RCC 7860 (cell line): Measurements from ENCODE around the gene TRAPPC14.

Experiments used
- DNase-seq: peaks from one replicate; pipeline ENCODE4 v3.0.0-alpha.2; 2015; ENCODE audit warnings: low spot score
- FAIRE-seq: peaks from 2 replicates; lab custom pipeline; 2012; peaks lifted over from hg19 to GRCh38; lab: Jason Lieb, UNC

TRAPPC14 gene

DNA sequence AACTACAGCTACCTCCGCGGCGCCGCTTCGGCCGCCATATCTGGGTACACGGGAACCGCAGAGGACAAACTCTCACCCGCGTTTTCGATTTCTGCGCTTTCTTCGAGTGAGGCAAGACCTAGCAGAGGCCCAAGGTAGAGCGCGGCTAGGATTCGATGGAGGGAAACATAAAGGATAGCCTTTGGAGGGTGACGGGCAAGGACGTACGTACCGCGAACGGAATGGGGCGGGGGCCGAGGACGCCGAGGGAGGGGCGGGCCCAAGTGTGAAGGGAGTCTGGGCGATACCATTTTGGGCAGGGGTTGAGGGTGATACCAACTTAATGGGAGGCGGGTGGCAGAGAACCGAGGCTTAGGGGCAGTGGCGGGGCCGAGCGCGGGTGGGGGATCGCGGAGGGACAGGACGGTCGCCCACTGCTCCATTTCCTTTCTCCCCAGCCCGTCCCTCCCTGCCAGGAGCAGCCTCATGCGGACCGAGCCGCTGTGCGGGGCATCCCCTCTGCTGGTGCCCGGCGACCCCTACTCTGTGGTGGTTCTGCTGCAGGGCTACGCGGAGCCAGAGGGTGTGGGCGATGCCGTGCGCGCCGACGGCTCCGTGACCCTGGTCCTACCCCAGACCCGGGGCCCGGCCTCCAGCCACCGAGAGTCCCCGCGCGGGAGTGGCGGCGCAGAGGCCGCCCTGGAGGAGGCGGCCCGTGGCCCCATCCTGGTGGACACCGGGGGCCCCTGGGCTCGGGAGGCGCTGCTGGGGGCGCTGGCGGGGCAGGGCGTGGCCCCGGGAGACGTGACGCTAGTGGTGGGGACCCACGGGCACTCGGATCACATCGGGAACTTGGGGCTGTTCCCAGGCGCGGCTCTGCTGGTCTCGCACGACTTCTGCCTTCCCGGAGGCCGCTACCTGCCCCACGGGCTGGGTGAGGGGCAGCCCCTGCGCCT is 31.3 kb downstream of the TRAPPC14 start, which contains the start of gene MBLAC1:
TSS of gene MBLAC1 (plus strand) at position 37 of the 935 bp plus-strand sequence. CDS start at position 466, 429 bp downstream.
- FAIRE-seq (no peak), DNase-seq (peak; percentile 86)

- FAIRE-seq, result no peak
- DNase-seq, result no peak
Measured at GRCh38 chr7:100126239-100126930, 32.1 kb downstream of the TRAPPC14 start.

DNA sequence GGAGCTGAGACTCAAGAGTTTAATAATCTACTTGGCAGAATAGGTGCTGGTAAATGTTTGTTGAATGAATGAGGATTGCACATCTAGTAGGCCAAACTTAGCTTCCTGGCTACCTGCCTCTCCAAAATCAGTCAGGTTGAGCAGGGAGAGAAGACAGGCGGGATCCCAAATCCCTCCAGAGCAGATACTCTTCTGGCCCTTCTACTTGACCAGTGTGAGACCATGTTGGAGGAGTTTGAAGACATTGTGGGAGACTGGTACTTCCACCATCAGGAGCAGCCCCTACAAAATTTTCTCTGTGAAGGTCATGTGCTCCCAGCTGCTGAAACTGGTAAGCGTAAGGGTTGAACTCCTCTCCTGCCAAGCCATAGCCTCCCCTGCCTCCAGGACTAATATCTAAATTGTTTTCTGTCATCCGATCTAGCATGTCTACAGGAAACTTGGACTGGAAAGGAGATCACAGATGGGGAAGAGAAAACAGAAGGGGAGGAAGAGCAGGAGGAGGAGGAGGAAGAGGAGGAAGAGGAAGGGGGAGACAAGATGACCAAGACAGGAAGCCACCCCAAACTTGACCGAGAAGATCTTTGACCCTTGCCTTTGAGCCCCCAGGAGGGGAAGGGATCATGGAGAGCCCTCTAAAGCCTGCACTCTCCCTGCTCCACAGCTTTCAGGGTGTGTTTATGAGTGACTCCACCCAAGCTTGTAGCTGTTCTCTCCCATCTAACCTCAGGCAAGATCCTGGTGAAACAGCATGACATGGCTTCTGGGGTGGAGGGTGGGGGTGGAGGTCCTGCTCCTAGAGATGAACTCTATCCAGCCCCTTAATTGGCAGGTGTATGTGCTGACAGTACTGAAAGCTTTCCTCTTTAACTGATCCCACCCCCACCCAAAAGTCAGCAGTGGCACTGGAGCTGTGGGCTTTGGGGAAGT is 34.0 kb downstream of the TRAPPC14 start:
- DNase-seq (no peak), FAIRE-seq (no peak)

DNA sequence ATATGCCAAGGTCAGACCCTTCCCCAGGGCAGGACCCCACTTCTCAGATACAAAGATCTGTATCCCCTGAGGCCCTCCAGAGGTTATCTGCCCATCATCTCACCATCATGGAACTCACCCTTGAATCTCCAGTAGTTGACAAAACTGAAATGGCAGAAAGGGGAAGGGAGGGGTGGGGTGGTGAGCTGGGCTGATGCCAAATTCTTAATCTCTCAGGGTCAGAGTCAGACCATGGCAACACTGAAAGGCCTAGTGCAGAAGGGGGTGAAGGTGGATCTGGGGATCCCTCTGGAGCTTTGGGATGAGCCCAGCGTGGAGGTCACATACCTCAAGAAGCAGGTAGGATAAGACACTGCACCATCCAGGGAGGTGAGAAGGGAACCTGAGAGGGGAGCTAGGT is 36.0 kb downstream of the TRAPPC14 start:
- no peak for FAIRE-seq
- DNase-seq, result no peak

DNA sequence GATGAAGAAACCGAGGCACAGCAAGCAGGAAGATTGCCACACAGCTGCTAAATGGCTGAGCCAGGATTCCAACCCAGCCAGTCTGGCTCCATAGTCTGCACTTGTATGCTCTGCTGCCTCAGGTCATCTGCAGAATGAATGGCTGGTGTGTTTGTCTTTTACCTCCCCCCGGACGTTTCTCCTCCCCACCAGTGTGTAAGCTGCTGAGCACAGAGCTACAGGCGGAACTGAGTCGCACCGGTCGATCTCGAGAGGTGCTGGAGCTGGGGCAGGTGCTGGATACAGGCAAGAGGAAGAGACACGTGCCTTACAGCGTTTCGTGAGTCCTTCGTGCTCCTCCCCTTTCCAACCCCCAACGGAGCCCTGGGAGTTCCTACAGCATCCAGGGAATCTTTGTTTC is 36.5 kb downstream of the TRAPPC14 start:
- FAIRE-seq (no peak), DNase-seq (no peak)

DNA sequence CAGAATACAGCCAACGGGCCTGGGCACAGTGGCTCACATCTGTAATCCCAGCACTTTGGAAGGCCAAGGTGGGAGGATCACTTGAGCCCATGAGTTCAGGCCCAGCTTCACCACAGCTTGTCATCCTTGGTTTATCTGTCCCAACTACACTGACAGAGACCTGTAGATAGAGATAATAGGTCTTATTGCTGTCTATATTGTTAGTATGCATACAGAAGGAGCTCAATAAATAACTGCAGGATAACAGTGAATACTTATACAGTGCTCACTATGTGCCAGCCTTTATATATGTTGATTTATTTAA is 37.8 kb downstream of the TRAPPC14 start:
- FAIRE-seq (no peak), DNase-seq (no peak)

DNA sequence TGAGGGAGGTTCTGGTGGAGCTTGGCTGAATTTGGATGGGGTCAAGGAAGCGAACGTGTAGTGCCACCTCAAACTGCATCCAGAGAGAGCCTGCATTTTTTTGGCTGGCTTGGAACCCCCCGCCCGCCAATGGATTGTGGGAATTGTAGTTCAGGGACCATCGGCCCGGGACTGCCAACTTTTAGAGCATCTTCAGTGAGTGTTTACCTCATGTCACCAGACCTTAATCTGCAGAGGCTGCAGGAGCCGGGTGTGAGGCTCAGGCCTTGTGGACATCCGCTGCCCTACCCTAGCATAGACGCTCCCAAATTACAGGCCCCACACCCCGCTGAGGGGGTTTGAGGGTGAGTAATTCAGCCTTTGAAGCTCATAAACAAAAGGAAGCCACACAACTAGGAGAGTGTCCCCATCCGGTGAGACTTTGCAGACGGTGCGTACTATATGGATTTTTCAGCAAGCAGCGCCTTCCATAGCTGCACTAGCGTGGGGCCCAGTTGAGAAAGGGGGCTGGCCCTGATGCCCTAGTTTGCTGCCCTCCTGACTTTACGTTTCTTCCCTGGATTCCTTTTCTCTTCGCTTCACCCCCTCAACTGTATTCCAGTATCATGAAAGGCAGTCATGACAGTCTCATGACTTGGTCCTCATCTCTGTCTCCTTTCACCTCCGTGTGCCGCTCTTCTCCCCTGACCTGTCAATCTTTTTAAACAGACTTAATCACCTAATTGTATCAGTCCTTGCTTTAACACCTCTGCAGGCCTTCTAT is 38.4 kb downstream of the TRAPPC14 start:
- FAIRE-seq (no peak), DNase-seq (peak; percentile 16)

GRCh38 chr7:100119072-100119969 is 39.2 kb downstream of the TRAPPC14 start, which contains the start of the genes CNPY4 and TAF6:
Gene CNPY4 (plus strand): TSS chr7:100119634. CDS start chr7:100119745, 111 bp downstream.
Gene TAF6 (minus strand): TSS chr7:100119358. CDS start chr7:100114209, 5,149 bp downstream.
- peak; percentile 72 for FAIRE-seq
- DNase-seq, result peak; percentile 91

GRCh38 chr7:100118388-100119071 is 40.0 kb downstream of the TRAPPC14 start:
- no peak for FAIRE-seq
- peak; percentile 34 for DNase-seq

- no peak for DNase-seq
- FAIRE-seq, result no peak
Measured at GRCh38 chr7:100115026-100115425, 43.5 kb downstream of the TRAPPC14 start.

- DNase-seq (no peak), FAIRE-seq (no peak)
Measured at GRCh38 chr7:100111914-100112313, 46.6 kb downstream of the TRAPPC14 start.

- FAIRE-seq (no peak), DNase-seq (no peak)
Measured at GRCh38 chr7:100111156-100111555, 47.4 kb downstream of the TRAPPC14 start.

DNA sequence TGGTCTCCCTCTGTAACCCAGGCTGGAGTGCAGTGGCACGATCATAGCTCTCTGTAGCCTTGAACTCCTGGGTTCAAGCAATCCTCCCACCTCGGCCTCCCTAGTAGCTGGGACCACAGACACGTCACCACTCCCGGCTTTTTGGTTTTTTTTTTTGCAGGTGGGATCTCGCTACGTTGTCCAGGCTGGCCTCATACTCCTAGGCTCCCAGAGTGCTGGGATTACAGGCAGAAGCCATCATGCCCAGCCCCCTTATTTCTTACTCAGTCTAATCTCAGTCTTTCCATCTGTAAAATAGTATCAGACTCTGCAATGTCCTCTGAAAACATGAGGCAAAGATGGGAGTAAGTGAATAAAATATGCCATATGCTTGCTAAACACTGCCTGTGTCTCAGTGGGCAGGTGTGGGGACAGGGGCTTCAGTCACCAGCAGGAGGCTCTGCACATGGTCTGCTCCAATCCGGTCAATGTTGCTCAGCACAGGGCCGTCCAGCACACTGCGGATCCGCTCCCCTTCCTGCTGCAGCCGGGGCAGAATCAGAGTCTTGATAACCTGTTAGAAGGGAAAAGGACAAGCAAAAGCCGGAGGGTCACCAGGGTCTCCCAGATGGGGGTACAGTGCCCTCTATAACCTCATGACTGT is 48.9 kb downstream of the TRAPPC14 start:
- DNase-seq, result no peak
- FAIRE-seq, result no peak

- FAIRE-seq, result no peak
- no peak for DNase-seq
Measured at GRCh38 chr7:100107890-100108289, 50.6 kb downstream of the TRAPPC14 start.

- no peak for DNase-seq
- no peak for FAIRE-seq
Measured at GRCh38 chr7:100107125-100107737, 51.3 kb downstream of the TRAPPC14 start.

DNA sequence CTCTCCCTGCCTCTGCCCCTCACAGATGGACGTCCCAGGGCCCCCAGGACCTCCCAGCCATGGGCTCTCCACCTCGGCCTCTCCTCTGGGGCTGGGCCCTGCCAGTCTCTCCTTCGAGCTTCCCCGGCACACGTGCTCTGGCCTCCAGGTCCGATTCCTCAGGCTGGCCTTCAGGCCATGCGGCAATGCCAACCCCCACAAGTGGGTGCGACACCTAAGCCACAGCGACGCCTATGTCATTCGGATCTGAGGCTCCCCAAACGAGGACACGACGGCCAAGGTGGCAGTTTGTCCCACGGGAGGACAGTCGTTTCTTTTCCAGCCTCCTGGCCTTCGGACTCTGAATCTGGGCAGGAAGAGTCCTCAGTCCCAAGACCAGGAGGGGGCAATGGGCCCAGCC is 51.9 kb downstream of the TRAPPC14 start:
- FAIRE-seq, result no peak
- DNase-seq, result no peak

- FAIRE-seq, result no peak
- no peak for DNase-seq
Measured at GRCh38 chr7:100105534-100105933, 53.0 kb downstream of the TRAPPC14 start.
